H1 (cell line): Measurements from ENCODE around the gene KCNQ1. TPM values are rescaled to one million over a fixed set of nuclear protein-coding genes. Genes with fewer than 3 reads are reported as not detected.

Source experiments
- CTCF ChIA-PET: fragments of 300-600 bp; sonication (Branson Sonifier 250); formaldehyde crosslinking; loops from one replicate; lab custom pipeline; 2021; ENCODE audit not compliant: partially characterized antibody; lab: Charles Lee
- POLR2A ChIA-PET: fragments of 300-600 bp; sonication (Branson Sonifier 250); formaldehyde crosslinking; loops from one replicate; lab custom pipeline; 2021; ENCODE audit warnings: inconsistent platforms; ENCODE audit not compliant: partially characterized antibody; lab: Charles Lee
- DNase-seq, 2 experiments: peaks; one replicate each; pipeline versions ENCODE4 v3.0.0 to v3.0.0-alpha.2; 2010 to 2022; ENCODE audit warnings: low spot score in 2 of 2, low read depth in 1 of 2, mixed read lengths in 1 of 2
- FAIRE-seq: peaks from 2 replicates; lab custom pipeline; 2011; peaks lifted over from hg19 to GRCh38; lab: Jason Lieb, UNC
- H2AFZ ChIP-seq: 2 replicates; pipeline ENCODE4 v1.8.1; 2012; ENCODE audit warnings: low read length, inconsistent platforms
- H2AK5ac ChIP-seq: 2 replicates; pipeline ENCODE4 v1.6.1; 2013; ENCODE audit warnings: low read depth, low read length
- H2BK120ac ChIP-seq: replicated peaks from 2 replicates; pipeline ENCODE3; 2013; ENCODE audit warnings: low read depth, low read length, inconsistent platforms
- H2BK12ac ChIP-seq: 2 replicates; pipeline ENCODE4 v1.6.1; 2013; ENCODE audit warnings: low read depth, low read length
- H2BK15ac ChIP-seq: 2 replicates; pipeline ENCODE4 v1.6.1; 2013; ENCODE audit warnings: low read length
- H2BK20ac ChIP-seq: 2 replicates; pipeline ENCODE4 v1.6.1; 2013; ENCODE audit warnings: low read length
- H2BK5ac ChIP-seq: 2 replicates; pipeline ENCODE4 v1.6.1; 2013; ENCODE audit warnings: low read depth, low read length
- H3K14ac ChIP-seq: 2 replicates; pipeline ENCODE4 v1.6.1; 2013; ENCODE audit warnings: inconsistent platforms; ENCODE audit not compliant: insufficient read length
- H3K18ac ChIP-seq: 2 replicates; pipeline ENCODE4 v1.6.1; 2013; ENCODE audit warnings: low read length; ENCODE audit errors: extremely low read depth
- H3K23ac ChIP-seq: 2 replicates; pipeline ENCODE4 v1.6.1; 2013; ENCODE audit warnings: inconsistent platforms; ENCODE audit not compliant: insufficient read length
- H3K23me2 ChIP-seq: 2 replicates; pipeline ENCODE4 v1.6.1; 2013; ENCODE audit warnings: low read depth, low read length
- H3K27ac ChIP-seq: 2 replicates; pipeline ENCODE4 v1.6.1; 2011; ENCODE audit warnings: low read depth, low read length, inconsistent platforms
- H3K27me3 ChIP-seq, 4 experiments: replicated peaks in 1 of 4; 1 replicate in 1 of 4; 2 replicates in 3 of 4; pipeline versions ENCODE4 v1.6.1 to v1.8.1; 2011 to 2013; ENCODE audit warnings: low read length in 3 of 4, mild to moderate bottlenecking in 3 of 4, inconsistent platforms in 2 of 4, mixed read lengths in 2 of 4, moderate library complexity in 1 of 4; ENCODE audit not compliant: control insufficient read depth in 3 of 4, insufficient read depth in 3 of 4; ENCODE audit errors: extremely low read depth in 1 of 4
- H3K36me3 ChIP-seq, 4 experiments: 2 replicates each; pipeline versions ENCODE4 v1.6.1 to v1.8.1; 2011 to 2013; ENCODE audit warnings: mild to moderate bottlenecking in 4 of 4, low read length in 3 of 4, moderate library complexity in 2 of 4, control low read depth in 1 of 4, inconsistent platforms in 1 of 4; ENCODE audit not compliant: insufficient read depth in 4 of 4, control insufficient read depth in 2 of 4
- H3K4ac ChIP-seq: replicated peaks from 2 replicates; pipeline ENCODE3; 2013; ENCODE audit warnings: low read length, low read depth, mixed read lengths, inconsistent platforms; ENCODE audit not compliant: insufficient read length
- H3K4me1 ChIP-seq, 4 experiments: replicated peaks in 1 of 4; 1 replicate in 1 of 4; 2 replicates in 3 of 4; pipeline versions ENCODE4 v1.6.1 to v1.8.1; 2011 to 2013; ENCODE audit warnings: low read length in 3 of 4, inconsistent platforms in 2 of 4, mixed read lengths in 1 of 4; ENCODE audit not compliant: insufficient read depth in 4 of 4, control insufficient read depth in 3 of 4
- H3K4me2 ChIP-seq, 2 experiments: 2 replicates each; pipeline versions ENCODE4 v1.6.1 to v1.8.1; 2011 to 2013; ENCODE audit warnings: low read depth in 2 of 2, low read length in 2 of 2, control low read depth in 1 of 2, inconsistent platforms in 1 of 2, mild to moderate bottlenecking in 1 of 2; ENCODE audit not compliant: insufficient read depth in 1 of 2
- H3K4me3 ChIP-seq, 4 experiments: fragments of 200-600, 300-600 bp in 1 of 4; sonication (generic), shearing (Covaris generic), sonication (Bioruptor Twin) in 1 of 4; 2 replicates each; pipeline versions ENCODE4 v1.5.1 to v1.8.1; 2011 to 2016; ENCODE audit warnings: low read length in 4 of 4, low read depth in 3 of 4, control low read depth in 2 of 4, inconsistent platforms in 2 of 4, mild to moderate bottlenecking in 2 of 4, mixed read lengths in 1 of 4, moderate library complexity in 1 of 4; ENCODE audit not compliant: insufficient read depth in 2 of 4; ENCODE audit errors: extremely low read depth in 1 of 4
- H3K56ac ChIP-seq: replicated peaks from 2 replicates; pipeline ENCODE3; 2013; ENCODE audit warnings: low read depth, mild to moderate bottlenecking, mixed read lengths, low read length, inconsistent platforms; ENCODE audit not compliant: insufficient read length
- H3K79me1 ChIP-seq: 2 replicates; pipeline ENCODE4 v1.6.1; 2013; ENCODE audit warnings: low read depth, low read length, control low read depth
- H3K79me2 ChIP-seq, 2 experiments: 2 replicates each; pipeline versions ENCODE4 v1.6.1 to v1.8.1; 2012 to 2013; ENCODE audit warnings: low read length in 2 of 2, mild to moderate bottlenecking in 2 of 2, inconsistent platforms in 1 of 2; ENCODE audit not compliant: insufficient read depth in 2 of 2, control insufficient read depth in 1 of 2
- H3K9ac ChIP-seq, 4 experiments: replicated peaks in 1 of 4; 1 replicate in 1 of 4; 2 replicates in 3 of 4; pipeline versions ENCODE4 v1.6.1 to v1.8.1; 2011 to 2013; ENCODE audit warnings: low read depth in 3 of 4, low read length in 3 of 4, control low read depth in 2 of 4, mild to moderate bottlenecking in 2 of 4, moderate library complexity in 2 of 4, inconsistent platforms in 1 of 4; ENCODE audit errors: extremely low read depth in 1 of 4
- H3K9me3 ChIP-seq, 2 experiments: 2 replicates each; pipeline versions ENCODE4 v1.6.1 to v1.8.1; 2012 to 2013; ENCODE audit warnings: mild to moderate bottlenecking in 2 of 2, moderate library complexity in 2 of 2, control low read depth in 1 of 2, inconsistent platforms in 1 of 2, low read depth in 1 of 2, low read length in 1 of 2, mixed read lengths in 1 of 2; ENCODE audit not compliant: insufficient read depth in 2 of 2
- H4K20me1 ChIP-seq, 2 experiments: replicated peaks in 1 of 2; 2 replicates each; pipeline versions ENCODE3 to v1.8.1; 2011 to 2013; ENCODE audit warnings: inconsistent platforms in 2 of 2, low read length in 2 of 2, mild to moderate bottlenecking in 1 of 2; ENCODE audit not compliant: insufficient read depth in 2 of 2, control insufficient read depth in 1 of 2
- H4K5ac ChIP-seq: 2 replicates; pipeline ENCODE4 v1.6.1; 2013; ENCODE audit warnings: low read length, low read depth, mixed read lengths, inconsistent platforms; ENCODE audit not compliant: insufficient read length
- H4K8ac ChIP-seq: 2 replicates; pipeline ENCODE4 v1.8.0; 2013; ENCODE audit warnings: mild to moderate bottlenecking, moderate library complexity, low read length, inconsistent platforms; ENCODE audit not compliant: insufficient read depth; ENCODE audit errors: extremely low read depth
- H4K91ac ChIP-seq: replicated peaks from 2 replicates; pipeline ENCODE3; 2013; ENCODE audit warnings: low read length, mixed read lengths, inconsistent platforms; ENCODE audit not compliant: insufficient read length
- BRCA1 ChIP-seq: IDR thresholded peaks from 2 replicates; pipeline ENCODE4 v1.6.1; 2012; ENCODE audit warnings: low read depth, low read length, improper control_type of control experiment
- CEBPB ChIP-seq: IDR thresholded peaks from 2 replicates; pipeline ENCODE4 v1.6.1; 2012; ENCODE audit warnings: low read depth, low read length
- CHD1 ChIP-seq: IDR thresholded peaks from 2 replicates; pipeline ENCODE4 v1.6.1; 2012; ENCODE audit warnings: low read depth, low read length, improper control_type of control experiment
- CHD2 ChIP-seq: IDR thresholded peaks from 2 replicates; pipeline ENCODE4 v1.6.1; 2012; ENCODE audit warnings: low read length, improper control_type of control experiment
- EZH2 ChIP-seq: fragments of 200-600 bp; sonication (generic); IDR thresholded peaks from 2 replicates; pipeline ENCODE4 v1.7.1; 2012; ENCODE audit warnings: low read depth, mild to moderate bottlenecking, moderate library complexity, low read length, inconsistent platforms; ENCODE audit not compliant: severe bottlenecking
- MAFK ChIP-seq: IDR thresholded peaks from 2 replicates; pipeline ENCODE4 v1.6.1; 2012; ENCODE audit warnings: low read depth, mild to moderate bottlenecking, improper control_type of control experiment, low read length
- POLR2AphosphoS5 ChIP-seq: IDR thresholded peaks from 2 replicates; pipeline ENCODE4 v1.6.1; 2011; ENCODE audit warnings: low read depth, low read length
- RAD21 ChIP-seq, 2 experiments: IDR thresholded peaks in 1 of 2; conservative IDR thresholded peaks in 1 of 2; 2 replicates each; pipeline ENCODE4 v1.6.1; 2011; ENCODE audit warnings: low read depth in 2 of 2, low read length in 2 of 2, improper control_type of control experiment in 1 of 2, inconsistent platforms in 1 of 2, mild to moderate bottlenecking in 1 of 2, moderate library complexity in 1 of 2
- RBBP5 ChIP-seq: IDR thresholded peaks from 2 replicates; pipeline ENCODE4 v1.7.1; 2012; ENCODE audit warnings: low read depth, mild to moderate bottlenecking, inconsistent platforms, low read length, moderate library complexity, borderline replicate concordance
- RNF2 ChIP-seq: fragments of 200-900, 300-1000 bp; sonication (generic); IDR thresholded peaks from 2 replicates; pipeline ENCODE4 v1.7.1; 2016; ENCODE audit warnings: borderline replicate concordance, low read depth, mild to moderate bottlenecking, antibody characterized with exemption, low read length; ENCODE audit not compliant: poor library complexity, severe bottlenecking; ENCODE audit errors: missing control alignments
- SIRT6 ChIP-seq: IDR thresholded peaks from one replicate; pipeline ENCODE4 v1.7.1; 2012; ENCODE audit warnings: low read length, inconsistent platforms
- SP2 ChIP-seq: IDR thresholded peaks from 2 replicates; pipeline ENCODE4 v1.6.1; 2012; ENCODE audit warnings: mild to moderate bottlenecking, low read length, inconsistent platforms
- SP4 ChIP-seq: IDR thresholded peaks from 2 replicates; pipeline ENCODE4 v1.6.1; 2012; ENCODE audit warnings: low read length, inconsistent platforms
- SRF ChIP-seq: IDR thresholded peaks from 2 replicates; pipeline ENCODE4 v1.6.1; 2011; ENCODE audit warnings: mild to moderate bottlenecking, low read depth, low read length, moderate library complexity
- TAF7 ChIP-seq: optimal IDR thresholded peaks from 2 replicates; pipeline ENCODE3; 2011; ENCODE audit warnings: low read depth, mild to moderate bottlenecking, inconsistent platforms, low read length, moderate library complexity, borderline replicate concordance
- YY1 ChIP-seq: IDR thresholded peaks from 2 replicates; pipeline ENCODE4 v1.6.1; 2011; ENCODE audit warnings: low read depth, mild to moderate bottlenecking, low read length
- WGBS, 2 experiments: shearing (Covaris generic) in 1 of 2; methylation state at CpG; one replicate each; pipeline versions ENCODE4 v1.1.6 to v1.1.7; 2013 to 2015; ENCODE audit warnings: low lambda C conversion rate in 2 of 2, mixed read lengths in 2 of 2, inconsistent platforms in 1 of 2, low coverage in 1 of 2, missing lambda C conversion rate in 1 of 2; ENCODE audit not compliant: insufficient replicate concordance in 2 of 2, insufficient coverage in 1 of 2, insufficient read length in 1 of 2; ENCODE audit errors: extremely low coverage in 1 of 2, missing lambda C conversion rate in 1 of 2; 5-methylcytosine and 5-hydroxymethylcytosine counted together
- polyA plus RNA-seq, 7 experiments: library from polyadenylated mRNA; depleted of rRNA in 3 of 7; stranded (reverse) in 5 of 7; unstranded in 2 of 7; fragments of >200 nt in 5 of 7; fragments of 200-250 nt in 2 of 7; gene quantifications; 1 replicate in 5 of 7; 2 replicates in 1 of 7; 4 replicates in 1 of 7; pipeline versions ENCODE4 v1.2.1 to v1.2.3, GENCODE V29; 2011 to 2013; ENCODE audit warnings: missing spikeins in 2 of 7, mixed read lengths in 2 of 7
- total RNA-seq: library from RNA; stranded (reverse); fragmentation: NEBNext Ultra II Directional; extraction: Animal tissue kit (Norgen Biotek cat#: 25700); gene quantifications from 2 replicates; pipeline ENCODE4 v1.2.1, GENCODE V29; 2021

KCNQ1 gene
- total and polyA plus RNA-seq, 2 of the 8 experiments (the other 6 are each of a cell fraction or from before 2014, with no cell fraction given), result 1.9 to 2.0 TPM

- CTCF ChIA-PET, result interaction anchor here (0.6 to 1.3 kb wide), 5 partner anchors 9 to 1418 kb away, joined by 3 read pairs; no protein-coding TSS in a partner anchor
- no peak overlapping the region for H3K27ac ChIP-seq
- H3K23ac ChIP-seq, result no peak overlapping the region
- TF ChIP-seq CEBPB (no peak), SRF (no peak), RNF2 (no peak), EZH2 (no peak), MAFK (no peak), RAD21 (IDR thresholded peaks at IDR 0.05 in 1 of 2, conservative IDR thresholded peaks at IDR 0.05 in 1 of 2; ENCODE audit: low read depth in 2 of 2, low read length in 2 of 2) (no peak), SP2 (no peak), CHD2 (no peak), SP4 (no peak), YY1 (no peak), TAF7 (no peak), POLR2AphosphoS5 (no peak), SIRT6 (no peak), CHD1 (no peak), RBBP5 (no peak), BRCA1 (no peak)
These were observed 321.4 kb downstream of the KCNQ1 start for GRCh38 chr11:2766166-2766565.

More at GRCh38 chr11:2766166-2766565, 321.4 kb downstream of the KCNQ1 start:
- POLR2A ChIA-PET, result no interaction called here
- H4K8ac ChIP-seq, result no peak overlapping the region
- H3K56ac ChIP-seq, result no peak overlapping the region
- H3K4ac ChIP-seq, result no peak overlapping the region
- no peak overlapping the region for H3K14ac ChIP-seq
- no peak overlapping the region for H2BK20ac ChIP-seq
- H4K91ac ChIP-seq, result no peak overlapping the region
- no peaks in the 10 kb centered on the region for H3K79me2 ChIP-seq
- no peak overlapping the region for H2BK5ac ChIP-seq
- no peaks in the 10 kb centered on the region for H3K4me1 ChIP-seq
- no peaks in the 10 kb centered on the region for H4K20me1 ChIP-seq
- DNase-seq, result no peak
- H2AFZ ChIP-seq, result no peak overlapping the region
- H3K4me2 ChIP-seq, result no peak overlapping the region
- no peaks in the 10 kb centered on the region for H3K79me1 ChIP-seq
- H2BK120ac ChIP-seq, result no peak overlapping the region
- no peak overlapping the region for H3K4me3 ChIP-seq
- no peaks in the 10 kb centered on the region for H3K9me3 ChIP-seq
- peaks cover 8 to 39% (median 20%) of the 10 kb centered on the region in 4 experiments for H3K27me3 ChIP-seq
- H2AK5ac ChIP-seq, result no peak overlapping the region
- no peak for FAIRE-seq
- 85% methylated on average over 4 of the region's 4 CpGs; no CpG with 5 or more reads in 1 of the 2 experiments for WGBS, 2 experiments
- no peak overlapping the region for H3K9ac ChIP-seq
- H2BK15ac ChIP-seq, result no peak overlapping the region
- no peak overlapping the region for H3K18ac ChIP-seq
- no peak overlapping the region for H4K5ac ChIP-seq
- H3K23me2 ChIP-seq, result no peaks in the 10 kb centered on the region
- H2BK12ac ChIP-seq, result no peak overlapping the region
- H3K36me3 ChIP-seq, result no peaks in the 10 kb centered on the region
